PC-9 (cell line): ENCODE measurements around the gene RPL5. TPM values are rescaled to one million over a fixed set of nuclear protein-coding genes. Genes with fewer than 3 reads are reported as not detected.

Experiments
- BruUV-seq: library from RNA; stranded (reverse); fragments of 400-500 nt; replicated peaks from 2 replicates; lab custom pipeline; 2021; lab: Mats Ljungman, UMichigan
- CTCF ChIA-PET: fragments of 300-600 bp; sonication (Branson Sonifier 250); formaldehyde crosslinking; loops from one replicate; lab custom pipeline; 2022; ENCODE audit warnings: antibody characterized with exemption; lab: Charles Lee
- POLR2A ChIA-PET: fragments of 300-600 bp; sonication (Branson Sonifier 250); formaldehyde crosslinking; loops from one replicate; lab custom pipeline; 2022; ENCODE audit warnings: antibody characterized with exemption; ENCODE audit not compliant: unreplicated experiment; lab: Charles Lee
- DNase-seq, 2 experiments: peaks; one replicate each; pipeline versions ENCODE4 v3.0.0 to v3.0.0-alpha.2; 2015 to 2022; ENCODE audit warnings: mixed read lengths in 1 of 2
- H2AFZ ChIP-seq: fragments of 200-600 bp; sonication (generic); 2 replicates; pipeline ENCODE4 v1.8.1; 2017; ENCODE audit warnings: antibody characterized with exemption
- H3F3A ChIP-seq: fragments of 200-600 bp; sonication (generic); 2 replicates; pipeline ENCODE4 v1.8.1; 2017; ENCODE audit warnings: antibody characterized with exemption, mild to moderate bottlenecking, low read depth; ENCODE audit not compliant: insufficient read depth
- H3K27ac ChIP-seq: fragments of 200-600 bp; sonication (generic); 2 replicates; pipeline ENCODE4 v1.6.1; 2016; ENCODE audit warnings: mixed run types
- H3K27me3 ChIP-seq: fragments of 200-600 bp; sonication (generic); 2 replicates; pipeline ENCODE4 v1.6.1; 2016; ENCODE audit warnings: low read depth, mixed run types; ENCODE audit not compliant: insufficient read depth
- H3K36me3 ChIP-seq: fragments of 200-600 bp; sonication (generic); 2 replicates; pipeline ENCODE4 v1.6.1; 2016; ENCODE audit warnings: low read depth, mixed run types
- H3K4me1 ChIP-seq: fragments of 200-600 bp; sonication (generic); replicated peaks from 2 replicates; pipeline ENCODE4 v1.6.1; 2016; ENCODE audit warnings: mixed run types; ENCODE audit not compliant: insufficient read depth
- H3K4me2 ChIP-seq: fragments of 200-600 bp; sonication (generic); 2 replicates; pipeline ENCODE4 v1.6.1; 2017; ENCODE audit warnings: mixed run types
- H3K4me3 ChIP-seq: fragments of 200-600 bp; sonication (generic); 2 replicates; pipeline ENCODE4 v1.6.1; 2016; ENCODE audit warnings: mixed run types
- H3K79me2 ChIP-seq: fragments of 200-600 bp; sonication (generic); 2 replicates; pipeline ENCODE4 v1.6.1; 2017; ENCODE audit warnings: low read depth, mixed run types
- H3K9me2 ChIP-seq: fragments of 200-600 bp; sonication (generic); 2 replicates; pipeline ENCODE4 v1.8.1; 2017; ENCODE audit warnings: mild to moderate bottlenecking; ENCODE audit not compliant: insufficient read depth
- H3K9me3 ChIP-seq: fragments of 200-600 bp; sonication (generic); 2 replicates; pipeline ENCODE4 v1.8.1; 2016; ENCODE audit warnings: low read depth; ENCODE audit not compliant: insufficient read depth
- H4K20me1 ChIP-seq: fragments of 200-600 bp; sonication (generic); 2 replicates; pipeline ENCODE4 v1.8.1; 2017; ENCODE audit not compliant: insufficient read depth
- CTCF ChIP-seq: fragments of 200-600 bp; sonication (generic); conservative IDR thresholded peaks from 2 replicates; pipeline ENCODE4 v1.6.1; 2017; ENCODE audit warnings: mixed run types, antibody characterized with exemption, mild to moderate bottlenecking, moderate library complexity
- EZH2 ChIP-seq: fragments of 200-600 bp; sonication (generic); IDR thresholded peaks from 2 replicates; pipeline ENCODE4 v1.8.0; 2017; ENCODE audit warnings: antibody characterized with exemption, low read depth
- intact Hi-C: fragments of 100-400 bp; cut with micrococcal nuclease; formaldehyde crosslinking; loops from one replicate; pipeline ENCODE4 v1.10.0; 2022; ENCODE audit not compliant: unreplicated experiment
- total RNA-seq: library from RNA; stranded (reverse); gene quantifications from 2 replicates; pipeline ENCODE4 v1.2.3, GENCODE V29; 2021

RPL5 gene
- total RNA-seq, 1 experiment from 2014 or later = 1,050 TPM

DNA sequence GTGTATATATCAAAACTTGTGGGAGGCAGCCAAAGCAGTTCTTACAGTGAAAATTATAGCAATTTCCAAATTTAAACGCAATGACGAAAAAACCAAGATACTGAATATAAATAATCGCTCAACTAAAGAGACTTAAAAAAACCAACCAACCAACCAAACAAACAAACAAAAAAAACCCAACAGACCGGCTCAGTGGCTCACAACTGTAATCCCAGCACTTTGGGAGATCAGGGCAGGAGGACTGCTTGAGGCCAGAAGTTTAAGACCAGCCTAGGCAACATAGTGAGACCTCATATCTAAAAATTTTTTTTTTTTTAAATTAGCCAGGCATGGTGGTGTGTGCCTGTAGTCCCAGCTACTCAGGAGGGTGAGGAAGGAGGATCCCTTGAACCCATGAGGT, 23.4 kb downstream of the RPL5 start:
- POLR2A ChIA-PET = no interaction called here
- Histone ChIP-seq H3F3A (no peaks in the 10 kb centered on the region; the same call in 1 of the 2 replicates), H3K4me1 (no peaks in the 10 kb centered on the region), H3K9me3 (no peaks in the 10 kb centered on the region), H3K36me3 (no peaks in the 10 kb centered on the region), H3K27me3 (no peaks in the 10 kb centered on the region), H4K20me1 (no peaks in the 10 kb centered on the region), H3K27ac (no peak overlapping the region), H3K79me2 (no peaks in the 10 kb centered on the region), H3K9me2 (no peaks in the 10 kb centered on the region), H2AFZ (no peak overlapping the region), H3K4me3 (no peak overlapping the region), H3K4me2 (no peak overlapping the region)
- CTCF ChIA-PET = no interaction called here
- TF ChIP-seq CTCF = no peak
- no peak for TF ChIP-seq EZH2
- BruUV-seq = no TSS peak
- no peak for DNase-seq
- intact Hi-C loops = no loop called here

DNA sequence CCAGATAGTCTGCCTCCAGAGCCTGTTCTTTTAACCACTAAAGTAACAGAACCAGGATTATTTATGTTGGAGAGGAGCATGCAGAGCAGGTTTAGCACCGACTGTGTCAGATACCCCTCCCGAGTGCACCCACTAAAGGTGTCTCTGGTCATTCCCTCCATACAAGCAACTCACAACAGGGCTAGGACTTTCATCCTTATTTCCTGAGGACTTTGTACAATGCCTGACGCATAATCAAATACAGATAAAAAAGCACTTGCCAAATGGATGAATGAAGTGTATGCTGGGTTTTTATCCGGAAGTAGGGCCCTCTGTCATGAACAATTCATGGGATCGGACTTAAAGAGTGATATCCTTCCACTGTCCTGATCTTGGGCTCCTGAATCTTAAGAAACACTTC, 26.0 kb downstream of the RPL5 start:
- H4K20me1 ChIP-seq = no peaks in the 10 kb centered on the region
- no peak overlapping the region for H2AFZ ChIP-seq
- BruUV-seq = no TSS peak
- no peak for DNase-seq
- no peaks in the 10 kb centered on the region for H3K9me2 ChIP-seq
- H3K79me2 ChIP-seq = no peaks in the 10 kb centered on the region
- H3K27ac ChIP-seq = no peak overlapping the region
- H3K27me3 ChIP-seq = no peaks in the 10 kb centered on the region
- ChIA-PET POLR2A (interaction anchor here (0.7 kb wide), 1 partner anchor 136 kb away, joined by 3 read pairs; no protein-coding TSS in a partner anchor), CTCF (interaction anchor here (0.6 to 1.0 kb wide), 4 partner anchors 90 to 207 kb away, joined by 3 to 6 read pairs (median 3); partner anchors contain the start of gene DIPK1A)
- H3K9me3 ChIP-seq = no peaks in the 10 kb centered on the region
- H3K4me1 ChIP-seq = no peaks in the 10 kb centered on the region
- no peaks in the 10 kb centered on the region; the same call in 1 of the 2 replicates for H3F3A ChIP-seq
- TF ChIP-seq CTCF = no peak
- no peak for TF ChIP-seq EZH2
- H3K4me3 ChIP-seq = no peak overlapping the region
- H3K36me3 ChIP-seq = no peaks in the 10 kb centered on the region
- intact Hi-C loops = no loop called here
- no peak overlapping the region for H3K4me2 ChIP-seq

- no peaks in the 10 kb centered on the region for H3K4me1 ChIP-seq
- no peaks in the 10 kb centered on the region for H4K20me1 ChIP-seq
- POLR2A ChIA-PET = interaction anchor here (0.7 kb wide), 1 partner anchor 135 kb away, joined by 3 read pairs; no protein-coding TSS in a partner anchor
- peak; percentile 45 to 82 for DNase-seq
- H3F3A ChIP-seq = no peaks in the 10 kb centered on the region; the same call in 1 of the 2 replicates
- no peak overlapping the region for H2AFZ ChIP-seq
- H3K4me2 ChIP-seq = no peak overlapping the region
- no peaks in the 10 kb centered on the region for H3K36me3 ChIP-seq
- H3K9me3 ChIP-seq = no peaks in the 10 kb centered on the region
- TF ChIP-seq EZH2 = no peak
- TF ChIP-seq CTCF = peak; percentile 100
- no peaks in the 10 kb centered on the region for H3K9me2 ChIP-seq
- H3K27ac ChIP-seq = no peak overlapping the region
- H3K79me2 ChIP-seq = no peaks in the 10 kb centered on the region
- H3K27me3 ChIP-seq = no peaks in the 10 kb centered on the region
- intact Hi-C loops = loop anchor here (1.0 kb wide), 3 partner anchors 102 to 204 kb away; no protein-coding TSS in a partner anchor
- CTCF ChIA-PET = interaction anchor here (0.6 to 1.2 kb wide), 11 partner anchors 20 to 624 kb away, joined by 3 to 11 read pairs (median 3); partner anchors contain the start of gene DIPK1A
- H3K4me3 ChIP-seq = no peak overlapping the region
- BruUV-seq = no TSS peak
Observed at GRCh38 chr1:92858564-92859399, 26.9 kb downstream of the RPL5 start.
